Fibroblast of skin of left quadriceps (primary cell): Measurements from ENCODE around the gene ANKH.
"Not testable (repeated sequence)": the region's sequence is repeated elsewhere in the genome, so short reads cannot be mapped to it uniquely, and the experiment has no call there.

Source experiments
- DNase-seq, 2 experiments: peaks; one replicate each; pipeline ENCODE4 v3.0.0-alpha.2; 2013; ENCODE audit warnings: low read depth in 2 of 2

Gene ANKH

GRCh38 chr5:14854799-14855198 is 16.8 kb downstream of the ANKH start:
- DNase-seq: no peak

- no peak for DNase-seq
These were observed 17.9 kb downstream of the ANKH start for GRCh38 chr5:14853685-14854084.

- no peak for DNase-seq
These were observed 18.8 kb downstream of the ANKH start for GRCh38 chr5:14852779-14853178.

GRCh38 chr5:14851999-14852526 is 19.5 kb downstream of the ANKH start:
- DNase-seq: no peak

- no peak for DNase-seq
These were observed 20.0 kb downstream of the ANKH start for GRCh38 chr5:14851597-14851996.

- no peak for DNase-seq
These were observed 20.5 kb downstream of the ANKH start for GRCh38 chr5:14851050-14851419.

- no peak for DNase-seq
These were observed 21.0 kb downstream of the ANKH start for GRCh38 chr5:14850419-14851049.

GRCh38 chr5:14849516-14850294 is 21.9 kb downstream of the ANKH start:
- no peak for DNase-seq

- not testable (repeated sequence) for DNase-seq
These were observed 22.6 kb downstream of the ANKH start for GRCh38 chr5:14848942-14849341.

- no peak for DNase-seq
These were observed 23.2 kb downstream of the ANKH start for GRCh38 chr5:14848385-14848784.

- DNase-seq: no peak
These were observed 24.1 kb downstream of the ANKH start for GRCh38 chr5:14847471-14847870.

GRCh38 chr5:14842117-14842516 is 29.5 kb downstream of the ANKH start:
- DNase-seq: no peak

- no peak for DNase-seq
These were observed 31.0 kb downstream of the ANKH start for GRCh38 chr5:14840624-14841023.

GRCh38 chr5:14838396-14839319 is 32.9 kb downstream of the ANKH start:
- DNase-seq: no peak

- DNase-seq: not testable (repeated sequence)
These were observed 34.0 kb downstream of the ANKH start for GRCh38 chr5:14837423-14838122.

GRCh38 chr5:14834584-14835550 is 36.7 kb downstream of the ANKH start:
- no peak for DNase-seq

- no peak for DNase-seq
These were observed 37.5 kb downstream of the ANKH start for GRCh38 chr5:14834062-14834461.

GRCh38 chr5:14831006-14831338 is 40.6 kb downstream of the ANKH start:
- DNase-seq: no peak

GRCh38 chr5:14830210-14831005 is 41.2 kb downstream of the ANKH start:
- DNase-seq: no peak

- DNase-seq: no peak
These were observed 42.2 kb downstream of the ANKH start for GRCh38 chr5:14829396-14829795.
